ENCODE measurements around the gene MCU. TPM values are rescaled to one million over a fixed set of nuclear protein-coding genes. Genes with fewer than 3 reads are reported as not detected.
A peak's percentile ranks its signal among the peaks of the same experiment; 100 is the strongest.

The MCU gene
- total and polyA plus RNA-seq, 2 of the 4 experiments (the other 2 are of a cell fraction), result 36.2 to 36.7 TPM

- H4K5ac ChIP-seq (ENCODE audit: low read depth, low read length), result no peak overlapping the region
- no peak overlapping the region for H3K56ac ChIP-seq (ENCODE audit: extremely low read depth, insufficient read depth, low read length)
- H3K14ac ChIP-seq (replicated peaks; ENCODE audit: low read depth, low read length), result no peak overlapping the region
- H2BK15ac ChIP-seq (ENCODE audit: low read depth, low read length), result no peak overlapping the region
- no peak overlapping the region for H2AK5ac ChIP-seq (ENCODE audit: low read depth, low read length)
- WGBS, 2 experiments (ENCODE audit: extremely low coverage in 2 of 2, insufficient read length in 1 of 2), result 91% methylated on average over 3 of the region's 6 CpGs; no CpG with 5 or more reads in 1 of the 2 experiments
- H3K9me1 ChIP-seq (ENCODE audit: insufficient read depth, low read length), result no peaks in the 10 kb centered on the region
- no peak overlapping the region for H3K23ac ChIP-seq (ENCODE audit: low read depth, low read length)
- no peaks in the 10 kb centered on the region for H3K9me3 ChIP-seq (ENCODE audit: control insufficient read depth, insufficient read depth, low read length)
- no peaks in the 10 kb centered on the region for H3K27me3 ChIP-seq (ENCODE audit: control insufficient read depth, insufficient read depth, low read length)
- 0 out of 2 replicates have a peak, but pooled peaks have one; percentile 24 for ATAC-seq (ENCODE audit: low read depth)
- TF ChIP-seq RAD21 (IDR thresholded peaks at IDR 0.05; ENCODE audit: low read length) (no peak), MAZ (IDR thresholded peaks at IDR 0.05; ENCODE audit: borderline replicate concordance, low read depth, low read length) (no peak), BHLHE40 (IDR thresholded peaks at IDR 0.05; ENCODE audit: low read depth, low read length) (no peak), MXI1 (IDR thresholded peaks at IDR 0.05; ENCODE audit: borderline replicate concordance, low read depth, low read length) (no peak), MAFK (IDR thresholded peaks at IDR 0.05; ENCODE audit: low read depth, low read length) (no peak), RFX5 (IDR thresholded peaks at IDR 0.05; ENCODE audit: low read depth, low read length) (no peak), POLR2A (IDR thresholded peaks at IDR 0.05; ENCODE audit: low read depth, low read length) (no peak), RCOR1 (IDR thresholded peaks at IDR 0.05; ENCODE audit: insufficient replicate concordance, low read length) (no peak), CEBPB (IDR thresholded peaks at IDR 0.05; ENCODE audit: low read depth, low read length) (no peak), SMC3 (IDR thresholded peaks at IDR 0.05; ENCODE audit: low read depth, low read length) (no peak), NFE2L2 (IDR thresholded peaks at IDR 0.05; ENCODE audit: low read depth, low read length) (no peak), CHD1 (IDR thresholded peaks at IDR 0.05; ENCODE audit: low read depth, low read length) (no peak), FOS (IDR thresholded peaks at IDR 0.05; ENCODE audit: low read depth, low read length) (no peak), USF2 (IDR thresholded peaks at IDR 0.05; ENCODE audit: low read depth, low read length) (no peak)
- TF ChIP-seq, protein P1, sequence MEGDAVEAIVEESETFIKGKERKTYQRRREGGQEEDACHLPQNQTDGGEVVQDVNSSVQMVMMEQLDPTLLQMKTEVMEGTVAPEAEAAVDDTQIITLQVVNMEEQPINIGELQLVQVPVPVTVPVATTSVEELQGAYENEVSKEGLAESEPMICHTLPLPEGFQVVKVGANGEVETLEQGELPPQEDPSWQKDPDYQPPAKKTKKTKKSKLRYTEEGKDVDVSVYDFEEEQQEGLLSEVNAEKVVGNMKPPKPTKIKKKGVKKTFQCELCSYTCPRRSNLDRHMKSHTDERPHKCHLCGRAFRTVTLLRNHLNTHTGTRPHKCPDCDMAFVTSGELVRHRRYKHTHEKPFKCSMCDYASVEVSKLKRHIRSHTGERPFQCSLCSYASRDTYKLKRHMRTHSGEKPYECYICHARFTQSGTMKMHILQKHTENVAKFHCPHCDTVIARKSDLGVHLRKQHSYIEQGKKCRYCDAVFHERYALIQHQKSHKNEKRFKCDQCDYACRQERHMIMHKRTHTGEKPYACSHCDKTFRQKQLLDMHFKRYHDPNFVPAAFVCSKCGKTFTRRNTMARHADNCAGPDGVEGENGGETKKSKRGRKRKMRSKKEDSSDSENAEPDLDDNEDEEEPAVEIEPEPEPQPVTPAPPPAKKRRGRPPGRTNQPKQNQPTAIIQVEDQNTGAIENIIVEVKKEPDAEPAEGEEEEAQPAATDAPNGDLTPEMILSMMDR (conservative IDR thresholded peaks at IDR 0.05; ENCODE audit: low read depth, low read length), result no peak
- TF ChIP-seq, protein P2, sequence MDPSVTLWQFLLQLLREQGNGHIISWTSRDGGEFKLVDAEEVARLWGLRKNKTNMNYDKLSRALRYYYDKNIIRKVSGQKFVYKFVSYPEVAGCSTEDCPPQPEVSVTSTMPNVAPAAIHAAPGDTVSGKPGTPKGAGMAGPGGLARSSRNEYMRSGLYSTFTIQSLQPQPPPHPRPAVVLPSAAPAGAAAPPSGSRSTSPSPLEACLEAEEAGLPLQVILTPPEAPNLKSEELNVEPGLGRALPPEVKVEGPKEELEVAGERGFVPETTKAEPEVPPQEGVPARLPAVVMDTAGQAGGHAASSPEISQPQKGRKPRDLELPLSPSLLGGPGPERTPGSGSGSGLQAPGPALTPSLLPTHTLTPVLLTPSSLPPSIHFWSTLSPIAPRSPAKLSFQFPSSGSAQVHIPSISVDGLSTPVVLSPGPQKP (IDR thresholded peaks at IDR 0.05; ENCODE audit: borderline replicate concordance, low read depth, low read length), result no peak
- ChIA-PET POLR2A (ENCODE audit: unreplicated experiment) (no interaction called here), CTCF (no interaction called here)
- intact Hi-C loops (cut with micrococcal nuclease) (no loop called here), in situ Hi-C loops (cut with MboI; ENCODE audit: low sequenced_read_pairs) (no loop called here), dilution Hi-C loops (cut with HindIII; ENCODE audit: low sequenced_read_pairs, unreplicated experiment) (no loop called here)
- no peak overlapping the region for H2AFZ ChIP-seq (replicated peaks; ENCODE audit: low read length, poor library complexity)
- no peaks in the 10 kb centered on the region for H3K36me3 ChIP-seq (ENCODE audit: control insufficient read depth, insufficient read depth, low read length)
- DNase-seq, result peak; percentile 15
- H4K91ac ChIP-seq (ENCODE audit: insufficient read depth, low read depth, low read length), result no peak overlapping the region
- H3K18ac ChIP-seq (ENCODE audit: low read depth, low read length), result no peak overlapping the region
- BruUV-seq (replicated peaks), result no TSS peak
- no peak overlapping the region for H4K8ac ChIP-seq (ENCODE audit: low read depth in 2 of 2, low read length in 2 of 2)
- H3K4me2 ChIP-seq (ENCODE audit: low read depth, low read length), result no peak overlapping the region
- H3K27ac ChIP-seq (ENCODE audit: insufficient read depth, low read length), result no peak overlapping the region
- no peak overlapping the region for H2AK9ac ChIP-seq (replicated peaks; ENCODE audit: low read depth, low read length, poor library complexity)
- no peak overlapping the region for H2BK120ac ChIP-seq (ENCODE audit: low read depth, low read length)
- H3K9ac ChIP-seq (ENCODE audit: low read depth, low read length), result no peak overlapping the region
- H2BK20ac ChIP-seq (ENCODE audit: low read depth, low read length), result no peak overlapping the region
- no peak overlapping the region for H2BK5ac ChIP-seq (ENCODE audit: low read depth, low read length, poor library complexity, severe bottlenecking)
- no peaks in the 10 kb centered on the region for H4K20me1 ChIP-seq (ENCODE audit: insufficient read depth, low read length)
- H3K4ac ChIP-seq (ENCODE audit: low read depth, low read length), result no peak overlapping the region
- no peak overlapping the region for H3K4me3 ChIP-seq (ENCODE audit: insufficient read depth, low read depth, low read length)
- peaks cover 2% of the 10 kb centered on the region; the same call in 1 of the 2 replicates for H3K4me1 ChIP-seq (ENCODE audit: control insufficient read depth, insufficient read depth, low read length)
- H3K79me1 ChIP-seq (ENCODE audit: low read depth in 1 of 2, low read length in 2 of 2), result no peaks in the 10 kb centered on the region
These were observed 214.5 kb downstream of the MCU start for GRCh38 chr10:72906446-72906845.

Data from IMR-90 (cell line).